ENCODE data around the gene C14orf180.

- TF ChIP-seq POLR2AphosphoS5 (IDR thresholded peaks at IDR 0.05; ENCODE audit: low read depth, low read length) (no peak), TCF7L2 (IDR thresholded peaks at IDR 0.05; ENCODE audit: low read depth, low read length) (no peak), SIN3A (IDR thresholded peaks at IDR 0.05; ENCODE audit: borderline replicate concordance, insufficient read depth, low read depth, low read length) (no peak), REST (IDR thresholded peaks at IDR 0.05; ENCODE audit: insufficient read depth in 1 of 2, low read depth in 2 of 2, low read length in 1 of 2) (no peak)
- TF ChIP-seq, protein P1, sequence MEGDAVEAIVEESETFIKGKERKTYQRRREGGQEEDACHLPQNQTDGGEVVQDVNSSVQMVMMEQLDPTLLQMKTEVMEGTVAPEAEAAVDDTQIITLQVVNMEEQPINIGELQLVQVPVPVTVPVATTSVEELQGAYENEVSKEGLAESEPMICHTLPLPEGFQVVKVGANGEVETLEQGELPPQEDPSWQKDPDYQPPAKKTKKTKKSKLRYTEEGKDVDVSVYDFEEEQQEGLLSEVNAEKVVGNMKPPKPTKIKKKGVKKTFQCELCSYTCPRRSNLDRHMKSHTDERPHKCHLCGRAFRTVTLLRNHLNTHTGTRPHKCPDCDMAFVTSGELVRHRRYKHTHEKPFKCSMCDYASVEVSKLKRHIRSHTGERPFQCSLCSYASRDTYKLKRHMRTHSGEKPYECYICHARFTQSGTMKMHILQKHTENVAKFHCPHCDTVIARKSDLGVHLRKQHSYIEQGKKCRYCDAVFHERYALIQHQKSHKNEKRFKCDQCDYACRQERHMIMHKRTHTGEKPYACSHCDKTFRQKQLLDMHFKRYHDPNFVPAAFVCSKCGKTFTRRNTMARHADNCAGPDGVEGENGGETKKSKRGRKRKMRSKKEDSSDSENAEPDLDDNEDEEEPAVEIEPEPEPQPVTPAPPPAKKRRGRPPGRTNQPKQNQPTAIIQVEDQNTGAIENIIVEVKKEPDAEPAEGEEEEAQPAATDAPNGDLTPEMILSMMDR (IDR thresholded peaks at IDR 0.05), result no peak
Observed at GRCh38 chr14:104559028-104559803, 20.3 kb upstream of the C14orf180 start.
